HG03457 (cell line): ENCODE measurements around the gene VARS1.
"Not testable (repeated sequence)": the region's sequence is repeated elsewhere in the genome, so short reads cannot be mapped to it uniquely, and the experiment has no call there.

Experiments used
- ATAC-seq: cut with Tn5 transposase; IDR thresholded peaks from one replicate; pipeline ENCODE4 v1.9.1; 2021; ENCODE audit warnings: moderate number of reproducible peaks; ENCODE audit not compliant: unreplicated experiment

VARS1 gene

GRCh38 chr6:31795616-31796298, at the start of gene VARS1:
Gene VARS1 (minus strand): TSS chr6:31795752. CDS start chr6:31795217, 535 bp downstream.
- ATAC-seq, result peak; percentile 58

- no peak for ATAC-seq
Measured at GRCh38 chr6:31844507-31844906, 49.0 kb upstream of the VARS1 start.

- no peak for ATAC-seq
Measured at GRCh38 chr6:31842053-31842452, 46.5 kb upstream of the VARS1 start.

- ATAC-seq, result not testable (repeated sequence)
Measured at GRCh38 chr6:31839779-31840126, 44.2 kb upstream of the VARS1 start.

- ATAC-seq, result no peak
Measured at GRCh38 chr6:31838968-31839367, 43.4 kb upstream of the VARS1 start.

- not testable (repeated sequence) for ATAC-seq
Measured at GRCh38 chr6:31838114-31838553, 42.6 kb upstream of the VARS1 start.

- no peak for ATAC-seq
Measured at GRCh38 chr6:31837369-31838113, 42.0 kb upstream of the VARS1 start.

GRCh38 chr6:31836474-31837368, 41.2 kb upstream of the VARS1 start:
- no peak for ATAC-seq

GRCh38 chr6:31836047-31836473, 40.5 kb upstream of the VARS1 start:
- ATAC-seq, result no peak

GRCh38 chr6:31834367-31835250, 39.1 kb upstream of the VARS1 start:
- no peak for ATAC-seq

- ATAC-seq, result no peak
Measured at GRCh38 chr6:31831350-31832215, 36.0 kb upstream of the VARS1 start.

GRCh38 chr6:31830886-31831335, 35.4 kb upstream of the VARS1 start:
- ATAC-seq, result no peak

GRCh38 chr6:31829633-31830283, 34.2 kb upstream of the VARS1 start:
- ATAC-seq, result no peak

- ATAC-seq, result peak; percentile 56
Measured at GRCh38 chr6:31827286-31828079, 31.9 kb upstream of the VARS1 start, which contains the start of gene HSPA1B. Gene HSPA1B (plus strand): TSS chr6:31827738. CDS start chr6:31827951, 213 bp downstream.

- no peak for ATAC-seq
Measured at GRCh38 chr6:31826793-31827285, 31.3 kb upstream of the VARS1 start.

- ATAC-seq, result no peak
Measured at GRCh38 chr6:31825553-31825952, 30.0 kb upstream of the VARS1 start.

GRCh38 chr6:31823592-31824196, 28.1 kb upstream of the VARS1 start:
- not testable (repeated sequence) for ATAC-seq
